Measurements from ENCODE around the gene TNNT2. TPM values are rescaled to one million over a fixed set of nuclear protein-coding genes. Genes with fewer than 3 reads are reported as not detected.

The TNNT2 gene
- total RNA-seq, 1 experiment from 2014 or later: 0.90 TPM

DNA sequence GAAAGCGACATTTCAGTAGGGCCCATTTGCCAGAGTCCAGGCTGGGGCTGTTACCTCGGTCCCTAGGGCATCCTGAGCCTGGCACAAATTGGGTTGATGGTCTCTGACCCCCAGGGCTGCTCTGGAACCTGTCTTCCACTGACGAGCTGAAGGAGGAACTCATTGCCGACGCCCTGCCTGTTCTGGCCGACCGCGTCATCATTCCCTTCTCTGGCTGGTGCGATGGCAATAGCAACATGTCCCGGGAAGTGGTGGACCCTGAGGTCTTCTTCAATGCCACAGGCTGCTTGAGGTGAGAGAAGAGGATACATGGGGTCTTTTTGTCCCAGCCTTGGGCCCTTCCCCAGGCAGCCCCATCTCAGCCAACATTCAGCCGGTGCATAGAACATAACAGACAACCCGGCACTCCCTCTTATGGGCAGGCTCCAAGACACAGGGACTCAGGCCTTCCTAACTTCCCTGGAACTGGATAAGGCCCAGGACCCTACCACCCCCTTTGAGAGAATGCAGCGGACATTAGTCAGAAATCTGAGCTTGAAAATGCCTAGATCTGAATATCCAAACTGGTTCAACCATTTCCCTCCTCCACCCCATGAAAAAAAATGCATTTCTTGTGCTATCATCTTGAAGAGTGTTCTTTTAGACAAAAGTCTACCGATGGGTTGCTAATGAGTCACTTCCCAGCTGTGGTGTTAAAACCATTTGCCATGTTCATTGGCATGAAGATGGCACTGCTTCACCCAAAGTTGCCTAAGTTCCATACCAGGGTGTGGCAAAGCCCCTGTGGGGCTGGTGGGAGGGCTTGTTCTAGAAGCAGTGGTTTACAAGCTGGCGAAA lies 58.8 kb downstream of the TNNT2 start:
- CTCF ChIA-PET: no interaction called here
- peaks cover 8% of the 10 kb centered on the region for H3K4me1 ChIP-seq (ENCODE audit: insufficient read depth, low read length, poor library complexity, severe bottlenecking)
- intact Hi-C loops (cut with micrococcal nuclease; ENCODE audit: unreplicated experiment): no loop called here
- no peak for DNase-seq (ENCODE audit: low spot score)
- BruUV-seq (replicated peaks): no TSS peak
- POLR2A ChIA-PET (ENCODE audit: low non-redundant PET): no interaction called here
- H3K36me3 ChIP-seq (ENCODE audit: insufficient read depth, low read length, poor library complexity, severe bottlenecking): peaks cover 100% of the 10 kb centered on the region
- peak overlapping the region; percentile 75 for H3K27ac ChIP-seq (ENCODE audit: low read depth, low read length, poor library complexity, severe bottlenecking)
- TF ChIP-seq, protein P1, sequence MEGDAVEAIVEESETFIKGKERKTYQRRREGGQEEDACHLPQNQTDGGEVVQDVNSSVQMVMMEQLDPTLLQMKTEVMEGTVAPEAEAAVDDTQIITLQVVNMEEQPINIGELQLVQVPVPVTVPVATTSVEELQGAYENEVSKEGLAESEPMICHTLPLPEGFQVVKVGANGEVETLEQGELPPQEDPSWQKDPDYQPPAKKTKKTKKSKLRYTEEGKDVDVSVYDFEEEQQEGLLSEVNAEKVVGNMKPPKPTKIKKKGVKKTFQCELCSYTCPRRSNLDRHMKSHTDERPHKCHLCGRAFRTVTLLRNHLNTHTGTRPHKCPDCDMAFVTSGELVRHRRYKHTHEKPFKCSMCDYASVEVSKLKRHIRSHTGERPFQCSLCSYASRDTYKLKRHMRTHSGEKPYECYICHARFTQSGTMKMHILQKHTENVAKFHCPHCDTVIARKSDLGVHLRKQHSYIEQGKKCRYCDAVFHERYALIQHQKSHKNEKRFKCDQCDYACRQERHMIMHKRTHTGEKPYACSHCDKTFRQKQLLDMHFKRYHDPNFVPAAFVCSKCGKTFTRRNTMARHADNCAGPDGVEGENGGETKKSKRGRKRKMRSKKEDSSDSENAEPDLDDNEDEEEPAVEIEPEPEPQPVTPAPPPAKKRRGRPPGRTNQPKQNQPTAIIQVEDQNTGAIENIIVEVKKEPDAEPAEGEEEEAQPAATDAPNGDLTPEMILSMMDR (conservative IDR thresholded peaks at IDR 0.05; ENCODE audit: low read depth, low read length): no peak
- TF ChIP-seq EZH2 (IDR thresholded peaks at IDR 0.05; ENCODE audit: borderline replicate concordance, low read depth, low read length, poor library complexity, severe bottlenecking): no peak
- H3K9me3 ChIP-seq (ENCODE audit: low read depth, low read length, poor library complexity, severe bottlenecking): no peaks in the 10 kb centered on the region
- no peaks in the 10 kb centered on the region for H3K27me3 ChIP-seq (replicated peaks; ENCODE audit: insufficient read depth, low read depth, low read length, poor library complexity)
- no peak overlapping the region for H3K4me3 ChIP-seq (ENCODE audit: low read depth, low read length, poor library complexity, severe bottlenecking)

DNA sequence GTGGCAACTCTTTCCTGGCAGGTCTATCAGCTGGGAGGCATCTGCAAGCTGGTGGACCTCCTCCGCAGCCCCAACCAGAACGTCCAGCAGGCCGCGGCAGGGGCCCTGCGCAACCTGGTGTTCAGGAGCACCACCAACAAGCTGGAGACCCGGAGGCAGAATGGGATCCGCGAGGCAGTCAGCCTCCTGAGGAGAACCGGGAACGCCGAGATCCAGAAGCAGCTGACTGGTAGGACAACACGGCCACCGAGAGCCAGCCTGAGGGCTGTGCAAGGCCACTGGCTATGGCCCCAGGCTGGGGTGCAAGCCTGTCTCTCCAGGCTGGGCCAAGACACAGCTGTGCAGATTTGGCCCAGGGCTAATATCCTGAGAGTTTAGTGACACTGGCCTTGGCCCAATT lies 59.9 kb downstream of the TNNT2 start:
- TF ChIP-seq EZH2 (IDR thresholded peaks at IDR 0.05; ENCODE audit: borderline replicate concordance, low read depth, low read length, poor library complexity, severe bottlenecking): no peak
- TF ChIP-seq, protein P1 (conservative IDR thresholded peaks at IDR 0.05; ENCODE audit: low read depth, low read length): no peak
- Histone ChIP-seq H3K27me3 (replicated peaks; ENCODE audit: insufficient read depth, low read depth, low read length, poor library complexity) (no peaks in the 10 kb centered on the region), H3K4me3 (ENCODE audit: low read depth, low read length, poor library complexity, severe bottlenecking) (no peak overlapping the region), H3K27ac (ENCODE audit: low read depth, low read length, poor library complexity, severe bottlenecking) (peak overlapping the region; percentile 75), H3K4me1 (ENCODE audit: insufficient read depth, low read length, poor library complexity, severe bottlenecking) (peaks cover 19% of the 10 kb centered on the region), H3K9me3 (ENCODE audit: low read depth, low read length, poor library complexity, severe bottlenecking) (no peaks in the 10 kb centered on the region), H3K36me3 (ENCODE audit: insufficient read depth, low read length, poor library complexity, severe bottlenecking) (peaks cover 100% of the 10 kb centered on the region)
- ChIA-PET CTCF (no interaction called here), POLR2A (ENCODE audit: low non-redundant PET) (interaction anchor here (0.6 kb wide), 1 partner anchor 34 kb away, joined by 3 read pairs; the partner anchor contains the start of gene PKP1)
- no TSS peak for BruUV-seq (replicated peaks)
- intact Hi-C loops (cut with micrococcal nuclease; ENCODE audit: unreplicated experiment): no loop called here
- DNase-seq (ENCODE audit: low spot score): no peak

DNA sequence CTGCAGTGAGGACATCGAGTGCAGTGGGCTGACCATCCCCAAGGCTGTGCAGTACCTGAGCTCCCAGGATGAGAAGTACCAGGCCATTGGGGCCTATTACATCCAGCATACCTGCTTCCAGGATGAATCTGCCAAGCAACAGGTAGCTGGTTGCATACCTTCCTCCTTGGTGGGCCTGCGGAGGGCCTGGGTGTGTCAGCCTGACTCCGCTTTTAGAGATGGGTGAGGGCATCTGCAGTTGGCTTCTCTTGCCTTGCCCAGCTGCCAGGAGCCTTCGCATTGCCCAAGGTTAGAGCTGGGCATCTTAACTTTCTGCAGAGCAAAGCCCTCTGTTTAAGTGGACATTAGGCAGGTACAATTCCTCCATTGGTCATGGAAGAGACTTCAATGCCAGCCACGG lies 60.9 kb downstream of the TNNT2 start:
- H3K9me3 ChIP-seq (ENCODE audit: low read depth, low read length, poor library complexity, severe bottlenecking): no peaks in the 10 kb centered on the region
- ChIA-PET CTCF (no interaction called here), POLR2A (ENCODE audit: low non-redundant PET) (no interaction called here)
- DNase-seq (ENCODE audit: low spot score): no peak
- H3K4me3 ChIP-seq (ENCODE audit: low read depth, low read length, poor library complexity, severe bottlenecking): no peak overlapping the region
- TF ChIP-seq EZH2 (IDR thresholded peaks at IDR 0.05; ENCODE audit: borderline replicate concordance, low read depth, low read length, poor library complexity, severe bottlenecking): no peak
- TF ChIP-seq, protein P1 (conservative IDR thresholded peaks at IDR 0.05; ENCODE audit: low read depth, low read length): no peak
- no TSS peak for BruUV-seq (replicated peaks)
- H3K27ac ChIP-seq (ENCODE audit: low read depth, low read length, poor library complexity, severe bottlenecking): peak overlapping the region; percentile 53
- peaks cover 29% of the 10 kb centered on the region for H3K4me1 ChIP-seq (ENCODE audit: insufficient read depth, low read length, poor library complexity, severe bottlenecking)
- peaks cover 100% of the 10 kb centered on the region for H3K36me3 ChIP-seq (ENCODE audit: insufficient read depth, low read length, poor library complexity, severe bottlenecking)
- no peaks in the 10 kb centered on the region for H3K27me3 ChIP-seq (replicated peaks; ENCODE audit: insufficient read depth, low read depth, low read length, poor library complexity)
- intact Hi-C loops (cut with micrococcal nuclease; ENCODE audit: unreplicated experiment): no loop called here

All from A673 (cell line).